RWPE2 (cell line): Measurements from ENCODE around the gene BOC.

Experiments
- ATAC-seq: fragments of 200-7000 bp; cut with Tn5 transposase; 3 replicates; pipeline ENCODE4 v1.9.1; 2021; ENCODE audit warnings: low read depth
- DNase-seq: peaks from one replicate; pipeline ENCODE4 v3.0.0-alpha.2; 2020; ENCODE audit warnings: low spot score
- H3K27ac ChIP-seq: fragments of 450-650 bp; 2 replicates; pipeline ENCODE4 v1.5.1; 2017; ENCODE audit warnings: mild to moderate bottlenecking; ENCODE audit not compliant: poor library complexity, severe bottlenecking
- H3K27me3 ChIP-seq: fragments of 250-450 bp; sonication (Bioruptor Pico); 2 replicates; pipeline ENCODE4 v1.5.1; 2021; ENCODE audit warnings: mild to moderate bottlenecking, moderate library complexity; ENCODE audit not compliant: insufficient read depth, poor library complexity, severe bottlenecking
- H3K36me3 ChIP-seq: fragments of 250-450 bp; sonication (Bioruptor Pico); 2 replicates; pipeline ENCODE4 v1.5.1; 2020; ENCODE audit warnings: low read depth, mild to moderate bottlenecking, moderate library complexity
- H3K4me1 ChIP-seq: fragments of 250-450 bp; sonication (Bioruptor Pico); 2 replicates; pipeline ENCODE4 v1.5.1; 2021; ENCODE audit warnings: mild to moderate bottlenecking, moderate library complexity; ENCODE audit not compliant: insufficient read depth, poor library complexity, severe bottlenecking
- H3K4me3 ChIP-seq: fragments of 250-450 bp; sonication (Bioruptor Pico); 2 replicates; pipeline ENCODE4 v1.5.1; 2021; ENCODE audit warnings: mild to moderate bottlenecking, moderate library complexity; ENCODE audit not compliant: severe bottlenecking
- H3K9me3 ChIP-seq: fragments of 250-450 bp; sonication (Bioruptor Pico); 2 replicates; pipeline ENCODE4 v1.5.1; 2021; ENCODE audit warnings: mild to moderate bottlenecking, moderate library complexity; ENCODE audit not compliant: severe bottlenecking
- CTCF ChIP-seq: fragments of 450-650 bp; IDR thresholded peaks from one replicate; pipeline ENCODE4 v1.5.1; 2017; ENCODE audit warnings: mild to moderate bottlenecking, moderate library complexity; ENCODE audit not compliant: poor library complexity, severe bottlenecking

BOC gene

DNA sequence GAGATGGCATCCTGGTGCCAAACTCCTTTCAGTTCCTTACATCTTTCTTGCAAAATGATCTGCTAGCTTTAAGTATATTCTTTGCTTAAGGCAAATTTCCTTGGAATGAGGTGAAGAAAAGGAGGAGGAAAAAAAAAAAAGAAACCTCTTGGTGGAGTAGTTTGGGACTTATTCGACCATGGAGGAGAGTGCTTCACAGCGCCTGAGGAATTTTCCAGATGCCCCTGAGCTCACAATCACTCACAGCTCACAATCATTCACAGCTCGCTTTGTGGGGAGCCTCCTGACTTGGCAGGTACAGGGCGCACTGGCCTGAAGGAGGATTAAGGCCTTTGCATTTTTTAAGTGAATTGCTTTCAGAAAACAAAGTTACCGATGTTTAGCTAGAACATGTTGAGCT is 53.9 kb downstream of the BOC start:
- Histone ChIP-seq H3K27me3 (no peaks in the 10 kb centered on the region), H3K27ac (no peak overlapping the region), H3K4me3 (no peak overlapping the region), H3K36me3 (no peaks in the 10 kb centered on the region), H3K4me1 (no peaks in the 10 kb centered on the region), H3K9me3 (no peaks in the 10 kb centered on the region)
- ATAC-seq (no peak), DNase-seq (no peak)
- no peak for TF ChIP-seq CTCF

DNA sequence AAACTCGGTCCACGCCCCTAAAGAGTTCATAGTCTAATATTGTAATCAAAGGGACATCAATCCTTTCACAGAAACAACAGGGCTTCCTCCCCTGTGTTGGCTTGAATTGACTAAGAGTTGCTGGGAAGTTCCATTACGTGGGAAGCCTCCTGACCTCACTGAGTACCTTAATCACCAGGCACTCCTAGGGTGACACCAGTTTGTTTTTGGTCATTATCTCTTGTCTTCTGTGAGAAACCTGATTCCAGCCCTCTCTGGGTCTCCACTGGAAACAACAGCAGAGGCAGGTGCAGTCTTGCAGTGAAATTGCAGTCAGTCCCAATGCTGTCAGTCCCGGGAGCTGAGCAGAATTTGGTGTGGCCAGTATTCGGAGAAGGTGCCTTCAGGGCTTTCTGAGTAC is 55.4 kb downstream of the BOC start:
- Histone ChIP-seq H3K4me1 (no peaks in the 10 kb centered on the region), H3K36me3 (no peaks in the 10 kb centered on the region), H3K27me3 (no peaks in the 10 kb centered on the region), H3K9me3 (no peaks in the 10 kb centered on the region), H3K27ac (no peak overlapping the region), H3K4me3 (no peak overlapping the region)
- TF ChIP-seq CTCF = no peak
- no peak for DNase-seq
- ATAC-seq = no peak

DNA sequence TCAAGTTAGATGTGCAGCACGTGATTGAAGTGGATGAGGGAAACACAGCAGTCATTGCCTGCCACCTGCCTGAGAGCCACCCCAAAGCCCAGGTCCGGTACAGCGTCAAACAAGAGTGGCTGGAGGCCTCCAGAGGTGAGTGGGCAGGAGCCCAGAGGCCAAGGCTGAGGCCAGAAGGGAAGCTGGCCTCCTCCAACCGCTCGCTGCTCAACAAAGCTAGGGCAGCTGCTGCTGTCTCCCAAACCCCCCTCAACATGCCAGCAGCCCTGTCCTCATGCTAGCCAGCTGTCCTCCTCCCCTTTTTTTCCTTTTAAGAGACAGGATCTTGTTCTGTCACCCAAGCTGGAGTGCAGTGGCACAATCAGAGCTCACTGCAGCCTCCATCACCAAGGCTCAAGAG is 57.0 kb downstream of the BOC start:
- DNase-seq = no peak
- no peak for TF ChIP-seq CTCF
- Histone ChIP-seq H3K4me3 (no peak overlapping the region), H3K27me3 (no peaks in the 10 kb centered on the region), H3K4me1 (no peaks in the 10 kb centered on the region), H3K27ac (no peak overlapping the region), H3K9me3 (no peaks in the 10 kb centered on the region), H3K36me3 (no peaks in the 10 kb centered on the region)
- ATAC-seq = no peak

DNA sequence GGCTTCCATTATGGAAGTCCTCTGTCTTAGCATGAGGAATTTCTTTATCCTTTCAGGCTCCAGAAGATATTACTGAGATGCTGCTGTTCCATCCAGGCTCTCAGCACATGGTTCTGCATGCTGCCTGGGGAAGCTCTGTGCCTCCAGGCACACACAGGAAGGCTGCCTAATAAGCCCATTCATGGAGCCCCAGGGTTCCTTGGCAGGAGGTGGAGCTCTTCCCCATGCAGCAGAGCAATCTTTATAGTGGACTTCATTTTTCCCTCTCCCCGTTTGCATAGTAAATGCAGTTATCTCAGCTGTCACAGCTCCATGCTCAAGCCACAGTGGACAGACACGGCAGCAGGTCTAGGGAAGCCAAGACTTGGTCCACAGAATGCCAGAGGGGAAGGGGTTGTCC is 57.6 kb downstream of the BOC start:
- ATAC-seq = no peak

DNA sequence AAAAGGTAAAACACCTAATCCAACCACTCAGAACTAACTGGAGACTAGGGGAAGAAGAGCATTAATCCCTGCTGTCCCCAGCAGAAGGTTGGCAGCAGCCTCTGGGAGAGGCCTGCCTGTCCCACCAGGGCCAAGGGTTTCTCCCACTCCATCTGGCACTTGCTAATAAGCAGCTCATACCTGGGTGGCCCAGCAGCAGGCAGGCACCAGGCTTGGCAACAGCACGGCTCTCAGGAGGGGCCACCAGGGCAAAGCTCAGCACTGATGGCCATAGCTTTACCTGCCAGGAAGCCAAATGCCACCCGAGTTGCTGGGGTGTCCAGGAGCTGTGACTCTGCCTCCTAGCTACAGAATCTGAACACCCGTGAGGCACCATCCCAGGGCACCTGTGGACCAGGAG is 58.3 kb downstream of the BOC start:
- no peak for ATAC-seq
- no peak for DNase-seq
- H3K9me3 ChIP-seq = no peaks in the 10 kb centered on the region
- no peak for TF ChIP-seq CTCF
- no peak overlapping the region for H3K27ac ChIP-seq
- H3K4me1 ChIP-seq = no peaks in the 10 kb centered on the region
- no peaks in the 10 kb centered on the region for H3K36me3 ChIP-seq
- H3K4me3 ChIP-seq = no peak overlapping the region
- no peaks in the 10 kb centered on the region for H3K27me3 ChIP-seq

More for the DNA sequence above, 57.6 kb downstream of the BOC start:
- H3K27ac ChIP-seq = no peak overlapping the region
- H3K9me3 ChIP-seq = no peaks in the 10 kb centered on the region
- H3K4me3 ChIP-seq = no peak overlapping the region
- H3K4me1 ChIP-seq = no peaks in the 10 kb centered on the region
- TF ChIP-seq CTCF = no peak
- DNase-seq = no peak
- H3K27me3 ChIP-seq = no peaks in the 10 kb centered on the region
- H3K36me3 ChIP-seq = no peaks in the 10 kb centered on the region
